Stomach (tissue), 9 donors: ENCODE data around the gene ADGB. TPM values are rescaled to one million over a fixed set of nuclear protein-coding genes. Genes with fewer than 3 reads are reported as not detected.

ENCODE experiments used
- DNase-seq, 2 donors: peaks; one replicate each; pipeline versions ENCODE4 v3.0.0 to v3.0.0-alpha.2; 2013 to 2019
- H3K27ac ChIP-seq, 5 donors: fragments of 200-600 bp in 4 of 5; sonication (generic) in 4 of 5; one replicate each; pipeline ENCODE4 v1.5.1; 2013 to 2019; ENCODE audit warnings: mild to moderate bottlenecking in 1 of 5, moderate library complexity in 1 of 5
- H3K27me3 ChIP-seq, 3 donors: fragments of 200-600 bp; sonication (generic); one replicate each; pipeline ENCODE4 v1.5.1; 2017 to 2019; ENCODE audit warnings: mixed run types in 1 of 3
- H3K36me3 ChIP-seq, 4 donors: fragments of 200-600 bp; sonication (generic); 1 replicate in 3 of 4; 2 replicates in 1 of 4; pipeline ENCODE4 v1.5.1; 2016 to 2019
- H3K4me1 ChIP-seq, 4 donors: fragments of 200-600 bp; sonication (generic); one replicate each; pipeline ENCODE4 v1.5.1; 2016 to 2019
- H3K4me3 ChIP-seq, 4 donors: fragments of 200-600 bp; sonication (generic) in 3 of 4; one replicate each; pipeline ENCODE4 v1.5.1; 2016 to 2019; ENCODE audit warnings: mild to moderate bottlenecking in 1 of 4
- H3K9me3 ChIP-seq, 4 donors: fragments of 200-600 bp; sonication (generic); one replicate each; pipeline ENCODE4 v1.5.1; 2016 to 2019
- EP300 ChIP-seq: sonication (generic); formaldehyde crosslinking; IDR thresholded peaks from one replicate; pipeline ENCODE4 v1.6.1; 2017; ENCODE audit warnings: antibody characterized with exemption
- POLR2A ChIP-seq, 4 donors: fragments of 450-650 bp; IDR thresholded peaks; one replicate each; pipeline ENCODE4 v1.6.1; 2016; ENCODE audit warnings: antibody characterized with exemption in 4 of 4, control low read depth in 2 of 4, mild to moderate bottlenecking in 1 of 4, moderate library complexity in 1 of 4
- POLR2AphosphoS5 ChIP-seq, 3 donors: sonication (generic); formaldehyde crosslinking; IDR thresholded peaks; one replicate each; pipeline ENCODE4 v1.6.1; 2016; ENCODE audit warnings: antibody characterized with exemption in 3 of 3
- WGBS, 5 donors: extraction: QIAGEN DNeasy Blood & Tissue Kit in 3 of 5; methylation state at CpG; one replicate each; pipeline versions ENCODE4 v1.1.5 to v1.1.7; 2013 to 2018; 5-methylcytosine and 5-hydroxymethylcytosine counted together
- intact Hi-C: fragments of 100-400 bp; cut with DNase I; formaldehyde crosslinking; loops from one replicate; pipeline ENCODE4 v1.15.1; 2023; ENCODE audit warnings: low total_unique reads
- polyA plus RNA-seq, 3 donors: library from polyadenylated mRNA; stranded (reverse); fragments of 200-250 nt; gene quantifications; one replicate each; pipeline ENCODE4 v1.2.3, GENCODE V29; 2013
- total RNA-seq, 5 donors: library from RNA; depleted of rRNA; stranded (reverse); fragments of >200 nt; gene quantifications; one replicate each; pipeline versions ENCODE4 v1.1.0 to v1.2.3, GENCODE V29; 2014 to 2016
- TF ChIP-seq, protein P1 (sequence below), 7 experiments: fragments of 450-650 bp in 4 of 7; fragments of 200-600 bp in 3 of 7; sonication (generic) in 3 of 7; IDR thresholded peaks; one replicate each; pipeline ENCODE4 v1.5.1; 2016 to 2019; ENCODE audit warnings: antibody characterized with exemption in 7 of 7, control low read depth in 2 of 7, mild to moderate bottlenecking in 1 of 7
- donor health status: healthy with polysubstance abuse.
- donor health status: Bipolar disorder and iron deficiency.
- donor health status: healthy.

ADGB gene
- total and polyA plus RNA-seq, 8 donors, result 0.29 TPM; not detected in 7

DNA sequence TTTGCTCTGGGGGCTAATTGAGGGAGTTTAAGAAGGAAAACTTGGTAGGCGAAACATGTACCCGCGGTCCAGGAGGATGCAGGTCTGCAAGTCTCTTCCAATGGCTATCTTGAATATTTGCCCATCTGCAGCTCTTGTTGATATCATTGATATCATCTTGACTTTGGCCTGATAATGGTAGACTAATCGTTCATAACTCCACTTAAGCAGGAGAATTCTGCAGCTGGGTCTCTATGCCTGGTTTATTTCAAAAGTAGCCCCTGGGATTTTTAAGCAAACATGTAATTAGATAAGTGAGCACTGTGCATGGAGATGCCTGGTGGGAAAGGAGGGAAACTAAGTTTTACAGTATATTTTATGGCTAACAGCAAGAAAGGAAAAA is 52.7 kb downstream of the ADGB start:
- Histone ChIP-seq H3K36me3 (no peaks in the 10 kb centered on the region), H3K9me3 (no peaks in the 10 kb centered on the region), H3K27me3 (no peaks in the 10 kb centered on the region), H3K27ac (no peak overlapping the region), H3K4me1 (no peaks in the 10 kb centered on the region), H3K4me3 (no peak overlapping the region)
- TF ChIP-seq, protein P1, sequence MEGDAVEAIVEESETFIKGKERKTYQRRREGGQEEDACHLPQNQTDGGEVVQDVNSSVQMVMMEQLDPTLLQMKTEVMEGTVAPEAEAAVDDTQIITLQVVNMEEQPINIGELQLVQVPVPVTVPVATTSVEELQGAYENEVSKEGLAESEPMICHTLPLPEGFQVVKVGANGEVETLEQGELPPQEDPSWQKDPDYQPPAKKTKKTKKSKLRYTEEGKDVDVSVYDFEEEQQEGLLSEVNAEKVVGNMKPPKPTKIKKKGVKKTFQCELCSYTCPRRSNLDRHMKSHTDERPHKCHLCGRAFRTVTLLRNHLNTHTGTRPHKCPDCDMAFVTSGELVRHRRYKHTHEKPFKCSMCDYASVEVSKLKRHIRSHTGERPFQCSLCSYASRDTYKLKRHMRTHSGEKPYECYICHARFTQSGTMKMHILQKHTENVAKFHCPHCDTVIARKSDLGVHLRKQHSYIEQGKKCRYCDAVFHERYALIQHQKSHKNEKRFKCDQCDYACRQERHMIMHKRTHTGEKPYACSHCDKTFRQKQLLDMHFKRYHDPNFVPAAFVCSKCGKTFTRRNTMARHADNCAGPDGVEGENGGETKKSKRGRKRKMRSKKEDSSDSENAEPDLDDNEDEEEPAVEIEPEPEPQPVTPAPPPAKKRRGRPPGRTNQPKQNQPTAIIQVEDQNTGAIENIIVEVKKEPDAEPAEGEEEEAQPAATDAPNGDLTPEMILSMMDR (IDR thresholded peaks at IDR 0.05), result no peak
- TF ChIP-seq EP300, result no peak
- TF ChIP-seq POLR2A (IDR thresholded peaks at IDR 0.05), result no peak
- TF ChIP-seq POLR2AphosphoS5 (IDR thresholded peaks at IDR 0.05), result no peak
- intact Hi-C loops, result no loop called here
- no peak for DNase-seq
- WGBS, 5 donors, result 83 to 87% (median 86%) methylated on average over 4 of the region's 4 CpGs

DNA sequence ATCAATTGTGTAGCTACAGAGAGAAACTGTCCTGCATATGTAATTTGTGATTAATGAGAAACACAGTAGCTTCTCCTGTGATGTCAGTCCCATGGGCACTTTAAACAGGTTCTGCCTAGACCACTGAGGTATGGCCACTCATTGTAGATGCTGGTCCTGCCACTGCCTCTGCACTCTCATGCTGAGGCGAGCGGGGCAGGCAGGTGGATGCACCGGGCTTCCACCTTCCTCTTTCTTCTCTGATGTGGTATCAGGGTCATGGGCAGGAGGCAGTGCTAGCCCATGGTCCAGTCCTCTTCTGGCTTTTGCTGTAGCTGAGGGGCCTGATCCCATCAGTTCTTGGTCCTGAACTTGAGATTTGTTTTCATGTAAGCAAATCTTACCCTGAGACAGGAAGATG is 58.7 kb downstream of the ADGB start:
- H3K36me3 ChIP-seq, result no peaks in the 10 kb centered on the region
- no peaks in the 10 kb centered on the region for H3K4me1 ChIP-seq
- DNase-seq, result no peak
- H3K4me3 ChIP-seq, result no peak overlapping the region
- H3K27me3 ChIP-seq, result no peaks in the 10 kb centered on the region
- 91 to 97% (median 95%) methylated on average over 3 of the region's 3 CpGs for WGBS, 5 donors
- no peak overlapping the region for H3K27ac ChIP-seq
- intact Hi-C loops, result no loop called here
- H3K9me3 ChIP-seq, result no peaks in the 10 kb centered on the region
- TF ChIP-seq EP300 (no peak), POLR2AphosphoS5 (IDR thresholded peaks at IDR 0.05) (no peak), POLR2A (IDR thresholded peaks at IDR 0.05) (no peak)
- TF ChIP-seq, protein P1 (IDR thresholded peaks at IDR 0.05), result no peak

DNA sequence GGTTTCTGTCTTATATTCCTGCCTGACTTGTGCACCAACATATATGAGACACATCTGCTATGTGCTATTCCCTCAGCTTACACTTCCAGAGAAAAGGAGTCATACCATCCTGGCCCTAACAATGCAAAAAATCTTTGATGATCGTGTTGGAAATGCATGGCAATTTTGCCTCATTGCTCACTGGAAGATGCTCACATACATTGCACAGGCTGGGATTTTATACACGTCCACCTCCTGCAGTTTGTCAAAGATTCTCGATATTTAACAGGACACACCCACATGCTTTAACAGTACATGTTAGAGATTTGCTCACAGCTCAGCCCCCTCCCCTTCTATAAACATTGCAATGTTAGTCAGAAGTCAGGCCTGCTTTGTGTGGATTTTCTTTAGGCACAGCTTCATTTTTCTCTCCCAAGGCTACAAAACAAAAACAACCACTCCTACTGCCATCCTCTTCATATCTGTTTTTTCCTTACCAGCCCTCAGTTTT is 66.1 kb downstream of the ADGB start:
- intact Hi-C loops, result no loop called here

DNA sequence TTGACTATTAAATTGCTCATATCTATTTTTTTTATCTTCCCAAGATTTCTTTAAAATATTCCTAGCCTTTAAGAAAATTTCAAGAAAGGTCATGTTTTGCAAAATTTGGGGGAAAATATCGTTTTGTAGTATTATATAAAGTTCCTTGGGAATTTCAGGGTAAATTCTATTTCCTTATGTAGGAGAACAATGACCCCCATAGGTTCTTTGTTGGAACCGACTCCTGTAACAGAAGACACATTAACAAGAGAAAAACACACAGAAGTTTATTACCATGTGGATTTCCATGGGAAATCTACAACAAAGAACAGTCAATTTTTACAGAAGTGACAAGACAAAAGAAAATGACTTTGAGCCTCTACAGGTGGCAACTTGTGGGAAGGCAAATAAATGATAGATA is 68.1 kb downstream of the ADGB start:
- Histone ChIP-seq H3K27me3 (no peaks in the 10 kb centered on the region), H3K9me3 (no peaks in the 10 kb centered on the region), H3K4me3 (no peak overlapping the region), H3K27ac (no peak overlapping the region), H3K4me1 (no peaks in the 10 kb centered on the region), H3K36me3 (no peaks in the 10 kb centered on the region)
- TF ChIP-seq POLR2A (IDR thresholded peaks at IDR 0.05), result no peak
- TF ChIP-seq, protein P1 (IDR thresholded peaks at IDR 0.05), result no peak
- no peak for TF ChIP-seq EP300
- no peak for TF ChIP-seq POLR2AphosphoS5 (IDR thresholded peaks at IDR 0.05)
- intact Hi-C loops, result no loop called here
- WGBS, 5 donors, result 29 to 43% (median 31%) methylated on average over 2 of the region's 2 CpGs
- no peak for DNase-seq

More for the DNA sequence above, 66.1 kb downstream of the ADGB start:
- H3K9me3 ChIP-seq, result no peaks in the 10 kb centered on the region
- 19 to 39% (median 31%) methylated on average over 3 of the region's 3 CpGs for WGBS, 5 donors
- no peak overlapping the region for H3K27ac ChIP-seq
- no peaks in the 10 kb centered on the region for H3K4me1 ChIP-seq
- DNase-seq, result peak in 1 of 2 donors; percentile 18
- TF ChIP-seq EP300 (no peak), POLR2AphosphoS5 (IDR thresholded peaks at IDR 0.05) (no peak), POLR2A (IDR thresholded peaks at IDR 0.05) (no peak)
- TF ChIP-seq, protein P1 (IDR thresholded peaks at IDR 0.05), result no peak
- no peaks in the 10 kb centered on the region for H3K36me3 ChIP-seq
- no peak overlapping the region for H3K4me3 ChIP-seq
- no peaks in the 10 kb centered on the region for H3K27me3 ChIP-seq
